H1 (cell line): ENCODE measurements around the gene CACNA1C. TPM values are rescaled to one million over a fixed set of nuclear protein-coding genes. Genes with fewer than 3 reads are reported as not detected.

Experiments used
- CTCF ChIA-PET: fragments of 300-600 bp; sonication (Branson Sonifier 250); formaldehyde crosslinking; loops from one replicate; lab custom pipeline; 2021; ENCODE audit not compliant: partially characterized antibody; lab: Charles Lee
- POLR2A ChIA-PET: fragments of 300-600 bp; sonication (Branson Sonifier 250); formaldehyde crosslinking; loops from one replicate; lab custom pipeline; 2021; ENCODE audit warnings: inconsistent platforms; ENCODE audit not compliant: partially characterized antibody; lab: Charles Lee
- DNase-seq, 2 experiments: peaks; one replicate each; pipeline versions ENCODE4 v3.0.0 to v3.0.0-alpha.2; 2010 to 2022; ENCODE audit warnings: low spot score in 2 of 2, low read depth in 1 of 2, mixed read lengths in 1 of 2
- FAIRE-seq: peaks from 2 replicates; lab custom pipeline; 2011; peaks lifted over from hg19 to GRCh38; lab: Jason Lieb, UNC
- H2AFZ ChIP-seq: 2 replicates; pipeline ENCODE4 v1.8.1; 2012; ENCODE audit warnings: low read length, inconsistent platforms
- H2AK5ac ChIP-seq: 2 replicates; pipeline ENCODE4 v1.6.1; 2013; ENCODE audit warnings: low read depth, low read length
- H2BK120ac ChIP-seq: replicated peaks from 2 replicates; pipeline ENCODE3; 2013; ENCODE audit warnings: low read depth, low read length, inconsistent platforms
- H2BK12ac ChIP-seq: 2 replicates; pipeline ENCODE4 v1.6.1; 2013; ENCODE audit warnings: low read depth, low read length
- H2BK15ac ChIP-seq: 2 replicates; pipeline ENCODE4 v1.6.1; 2013; ENCODE audit warnings: low read length
- H2BK20ac ChIP-seq: 2 replicates; pipeline ENCODE4 v1.6.1; 2013; ENCODE audit warnings: low read length
- H2BK5ac ChIP-seq: 2 replicates; pipeline ENCODE4 v1.6.1; 2013; ENCODE audit warnings: low read depth, low read length
- H3K14ac ChIP-seq: 2 replicates; pipeline ENCODE4 v1.6.1; 2013; ENCODE audit warnings: inconsistent platforms; ENCODE audit not compliant: insufficient read length
- H3K18ac ChIP-seq: 2 replicates; pipeline ENCODE4 v1.6.1; 2013; ENCODE audit warnings: low read length; ENCODE audit errors: extremely low read depth
- H3K23ac ChIP-seq: 2 replicates; pipeline ENCODE4 v1.6.1; 2013; ENCODE audit warnings: inconsistent platforms; ENCODE audit not compliant: insufficient read length
- H3K23me2 ChIP-seq: 2 replicates; pipeline ENCODE4 v1.6.1; 2013; ENCODE audit warnings: low read depth, low read length
- H3K27ac ChIP-seq: 2 replicates; pipeline ENCODE4 v1.6.1; 2011; ENCODE audit warnings: low read depth, low read length, inconsistent platforms
- H3K27me3 ChIP-seq, 4 experiments: replicated peaks in 1 of 4; 1 replicate in 1 of 4; 2 replicates in 3 of 4; pipeline versions ENCODE4 v1.6.1 to v1.8.1; 2011 to 2013; ENCODE audit warnings: low read length in 3 of 4, mild to moderate bottlenecking in 3 of 4, inconsistent platforms in 2 of 4, mixed read lengths in 2 of 4, moderate library complexity in 1 of 4; ENCODE audit not compliant: control insufficient read depth in 3 of 4, insufficient read depth in 3 of 4; ENCODE audit errors: extremely low read depth in 1 of 4
- H3K36me3 ChIP-seq, 4 experiments: 2 replicates each; pipeline versions ENCODE4 v1.6.1 to v1.8.1; 2011 to 2013; ENCODE audit warnings: mild to moderate bottlenecking in 4 of 4, low read length in 3 of 4, moderate library complexity in 2 of 4, control low read depth in 1 of 4, inconsistent platforms in 1 of 4; ENCODE audit not compliant: insufficient read depth in 4 of 4, control insufficient read depth in 2 of 4
- H3K4ac ChIP-seq: replicated peaks from 2 replicates; pipeline ENCODE3; 2013; ENCODE audit warnings: low read length, low read depth, mixed read lengths, inconsistent platforms; ENCODE audit not compliant: insufficient read length
- H3K4me1 ChIP-seq, 4 experiments: replicated peaks in 1 of 4; 1 replicate in 1 of 4; 2 replicates in 3 of 4; pipeline versions ENCODE4 v1.6.1 to v1.8.1; 2011 to 2013; ENCODE audit warnings: low read length in 3 of 4, inconsistent platforms in 2 of 4, mixed read lengths in 1 of 4; ENCODE audit not compliant: insufficient read depth in 4 of 4, control insufficient read depth in 3 of 4
- H3K4me2 ChIP-seq, 2 experiments: 2 replicates each; pipeline versions ENCODE4 v1.6.1 to v1.8.1; 2011 to 2013; ENCODE audit warnings: low read depth in 2 of 2, low read length in 2 of 2, control low read depth in 1 of 2, inconsistent platforms in 1 of 2, mild to moderate bottlenecking in 1 of 2; ENCODE audit not compliant: insufficient read depth in 1 of 2
- H3K4me3 ChIP-seq, 4 experiments: fragments of 200-600, 300-600 bp in 1 of 4; sonication (generic), shearing (Covaris generic), sonication (Bioruptor Twin) in 1 of 4; 2 replicates each; pipeline versions ENCODE4 v1.5.1 to v1.8.1; 2011 to 2016; ENCODE audit warnings: low read length in 4 of 4, low read depth in 3 of 4, control low read depth in 2 of 4, inconsistent platforms in 2 of 4, mild to moderate bottlenecking in 2 of 4, mixed read lengths in 1 of 4, moderate library complexity in 1 of 4; ENCODE audit not compliant: insufficient read depth in 2 of 4; ENCODE audit errors: extremely low read depth in 1 of 4
- H3K56ac ChIP-seq: replicated peaks from 2 replicates; pipeline ENCODE3; 2013; ENCODE audit warnings: low read depth, mild to moderate bottlenecking, mixed read lengths, low read length, inconsistent platforms; ENCODE audit not compliant: insufficient read length
- H3K79me1 ChIP-seq: 2 replicates; pipeline ENCODE4 v1.6.1; 2013; ENCODE audit warnings: low read depth, low read length, control low read depth
- H3K79me2 ChIP-seq, 2 experiments: 2 replicates each; pipeline versions ENCODE4 v1.6.1 to v1.8.1; 2012 to 2013; ENCODE audit warnings: low read length in 2 of 2, mild to moderate bottlenecking in 2 of 2, inconsistent platforms in 1 of 2; ENCODE audit not compliant: insufficient read depth in 2 of 2, control insufficient read depth in 1 of 2
- H3K9ac ChIP-seq, 4 experiments: replicated peaks in 1 of 4; 1 replicate in 1 of 4; 2 replicates in 3 of 4; pipeline versions ENCODE4 v1.6.1 to v1.8.1; 2011 to 2013; ENCODE audit warnings: low read depth in 3 of 4, low read length in 3 of 4, control low read depth in 2 of 4, mild to moderate bottlenecking in 2 of 4, moderate library complexity in 2 of 4, inconsistent platforms in 1 of 4; ENCODE audit errors: extremely low read depth in 1 of 4
- H3K9me3 ChIP-seq, 2 experiments: 2 replicates each; pipeline versions ENCODE4 v1.6.1 to v1.8.1; 2012 to 2013; ENCODE audit warnings: mild to moderate bottlenecking in 2 of 2, moderate library complexity in 2 of 2, control low read depth in 1 of 2, inconsistent platforms in 1 of 2, low read depth in 1 of 2, low read length in 1 of 2, mixed read lengths in 1 of 2; ENCODE audit not compliant: insufficient read depth in 2 of 2
- H4K20me1 ChIP-seq, 2 experiments: replicated peaks in 1 of 2; 2 replicates each; pipeline versions ENCODE3 to v1.8.1; 2011 to 2013; ENCODE audit warnings: inconsistent platforms in 2 of 2, low read length in 2 of 2, mild to moderate bottlenecking in 1 of 2; ENCODE audit not compliant: insufficient read depth in 2 of 2, control insufficient read depth in 1 of 2
- H4K5ac ChIP-seq: 2 replicates; pipeline ENCODE4 v1.6.1; 2013; ENCODE audit warnings: low read length, low read depth, mixed read lengths, inconsistent platforms; ENCODE audit not compliant: insufficient read length
- H4K8ac ChIP-seq: 2 replicates; pipeline ENCODE4 v1.8.0; 2013; ENCODE audit warnings: mild to moderate bottlenecking, moderate library complexity, low read length, inconsistent platforms; ENCODE audit not compliant: insufficient read depth; ENCODE audit errors: extremely low read depth
- H4K91ac ChIP-seq: replicated peaks from 2 replicates; pipeline ENCODE3; 2013; ENCODE audit warnings: low read length, mixed read lengths, inconsistent platforms; ENCODE audit not compliant: insufficient read length
- GTF2F1 ChIP-seq: IDR thresholded peaks from 2 replicates; pipeline ENCODE4 v1.6.1; 2012; ENCODE audit warnings: low read depth, low read length, improper control_type of control experiment, borderline replicate concordance
- NANOG ChIP-seq: IDR thresholded peaks from 2 replicates; pipeline ENCODE4 v1.6.1; 2011; ENCODE audit warnings: low read length, low read depth, mild to moderate bottlenecking, inconsistent platforms; ENCODE audit not compliant: insufficient read depth, poor library complexity, severe bottlenecking
- TAF1 ChIP-seq: IDR thresholded peaks from 2 replicates; pipeline ENCODE4 v1.6.1; 2011; ENCODE audit warnings: mild to moderate bottlenecking, low read depth, low read length
- TEAD4 ChIP-seq: IDR thresholded peaks from 2 replicates; pipeline ENCODE4 v1.6.1; 2012; ENCODE audit warnings: low read depth, low read length, inconsistent platforms, mixed read lengths
- WGBS, 2 experiments: shearing (Covaris generic) in 1 of 2; methylation state at CpG; one replicate each; pipeline versions ENCODE4 v1.1.6 to v1.1.7; 2013 to 2015; ENCODE audit warnings: low lambda C conversion rate in 2 of 2, mixed read lengths in 2 of 2, inconsistent platforms in 1 of 2, low coverage in 1 of 2, missing lambda C conversion rate in 1 of 2; ENCODE audit not compliant: insufficient replicate concordance in 2 of 2, insufficient coverage in 1 of 2, insufficient read length in 1 of 2; ENCODE audit errors: extremely low coverage in 1 of 2, missing lambda C conversion rate in 1 of 2; 5-methylcytosine and 5-hydroxymethylcytosine counted together
- polyA plus RNA-seq, 7 experiments: library from polyadenylated mRNA; depleted of rRNA in 3 of 7; stranded (reverse) in 5 of 7; unstranded in 2 of 7; fragments of >200 nt in 5 of 7; fragments of 200-250 nt in 2 of 7; gene quantifications; 1 replicate in 5 of 7; 2 replicates in 1 of 7; 4 replicates in 1 of 7; pipeline versions ENCODE4 v1.2.1 to v1.2.3, GENCODE V29; 2011 to 2013; ENCODE audit warnings: missing spikeins in 2 of 7, mixed read lengths in 2 of 7
- total RNA-seq: library from RNA; stranded (reverse); fragmentation: NEBNext Ultra II Directional; extraction: Animal tissue kit (Norgen Biotek cat#: 25700); gene quantifications from 2 replicates; pipeline ENCODE4 v1.2.1, GENCODE V29; 2021

CACNA1C gene
- total and polyA plus RNA-seq, 2 of the 8 experiments (the other 6 are each of a cell fraction or from before 2014, with no cell fraction given) = 1.3 TPM

GRCh38 chr12:2644683-2645405 is 592.1 kb downstream of the CACNA1C start:
- no peak overlapping the region for H2BK5ac ChIP-seq
- CTCF ChIA-PET = interaction anchor here (0.5 to 1.8 kb wide), 5 partner anchors 9 to 33 kb away, joined by 3 to 4 read pairs (median 4); no protein-coding TSS in a partner anchor
- no peak overlapping the region for H4K91ac ChIP-seq
- no peak overlapping the region for H2BK20ac ChIP-seq
- no peak overlapping the region for H2AK5ac ChIP-seq
- H3K4ac ChIP-seq = no peak overlapping the region
- no peak overlapping the region for H3K4me3 ChIP-seq
- no peaks in the 10 kb centered on the region for H4K20me1 ChIP-seq
- no peak overlapping the region for H2BK120ac ChIP-seq
- no peaks in the 10 kb centered on the region for H3K9me3 ChIP-seq
- no peak overlapping the region for H2BK12ac ChIP-seq
- no peak overlapping the region for H4K8ac ChIP-seq
- no peak overlapping the region for H3K9ac ChIP-seq
- no peaks in the 10 kb centered on the region for H3K23me2 ChIP-seq
- DNase-seq = no peak
- H3K79me1 ChIP-seq = no peaks in the 10 kb centered on the region
- no peak for FAIRE-seq
- no peak overlapping the region for H3K27ac ChIP-seq
- H2BK15ac ChIP-seq = no peak overlapping the region
- no peak overlapping the region for H3K56ac ChIP-seq
- peaks cover 5 to 10% (median 7%) of the 10 kb centered on the region in 4 experiments for H3K4me1 ChIP-seq
- POLR2A ChIA-PET = no interaction called here
- H3K23ac ChIP-seq = no peak overlapping the region
- 86% methylated on average over 8 of the region's 8 CpGs; no CpG with 5 or more reads in 1 of the 2 experiments for WGBS, 2 experiments
- no peak overlapping the region for H3K18ac ChIP-seq
- H2AFZ ChIP-seq = no peak overlapping the region
- TF ChIP-seq NANOG = no peak
- TF ChIP-seq GTF2F1 = no peak
- TF ChIP-seq TAF1 = no peak
- TF ChIP-seq TEAD4 = no peak
- H3K79me2 ChIP-seq = no peaks in the 10 kb centered on the region
- no peak overlapping the region for H4K5ac ChIP-seq
- H3K27me3 ChIP-seq = no peaks in the 10 kb centered on the region; a peak in 1 of 7 replicates
- H3K36me3 ChIP-seq = no peaks in the 10 kb centered on the region
- no peak overlapping the region for H3K4me2 ChIP-seq
- no peak overlapping the region for H3K14ac ChIP-seq
